ENCODE results near the gene HSPA9.

Gene HSPA9

GRCh38 chr5:138588013-138588788 lies 13.0 kb upstream of the HSPA9 start:
- TF ChIP-seq SPI1 (IDR thresholded peaks at IDR 0.05; ENCODE audit: borderline replicate concordance, low read depth) (no peak), GABPA (IDR thresholded peaks at IDR 0.05; ENCODE audit: low read depth) (no peak), REST (IDR thresholded peaks at IDR 0.05; ENCODE audit: insufficient replicate concordance, low read depth) (no peak), POLR2AphosphoS5 (IDR thresholded peaks at IDR 0.05; ENCODE audit: low read depth) (no peak)
- TF ChIP-seq, protein P1, sequence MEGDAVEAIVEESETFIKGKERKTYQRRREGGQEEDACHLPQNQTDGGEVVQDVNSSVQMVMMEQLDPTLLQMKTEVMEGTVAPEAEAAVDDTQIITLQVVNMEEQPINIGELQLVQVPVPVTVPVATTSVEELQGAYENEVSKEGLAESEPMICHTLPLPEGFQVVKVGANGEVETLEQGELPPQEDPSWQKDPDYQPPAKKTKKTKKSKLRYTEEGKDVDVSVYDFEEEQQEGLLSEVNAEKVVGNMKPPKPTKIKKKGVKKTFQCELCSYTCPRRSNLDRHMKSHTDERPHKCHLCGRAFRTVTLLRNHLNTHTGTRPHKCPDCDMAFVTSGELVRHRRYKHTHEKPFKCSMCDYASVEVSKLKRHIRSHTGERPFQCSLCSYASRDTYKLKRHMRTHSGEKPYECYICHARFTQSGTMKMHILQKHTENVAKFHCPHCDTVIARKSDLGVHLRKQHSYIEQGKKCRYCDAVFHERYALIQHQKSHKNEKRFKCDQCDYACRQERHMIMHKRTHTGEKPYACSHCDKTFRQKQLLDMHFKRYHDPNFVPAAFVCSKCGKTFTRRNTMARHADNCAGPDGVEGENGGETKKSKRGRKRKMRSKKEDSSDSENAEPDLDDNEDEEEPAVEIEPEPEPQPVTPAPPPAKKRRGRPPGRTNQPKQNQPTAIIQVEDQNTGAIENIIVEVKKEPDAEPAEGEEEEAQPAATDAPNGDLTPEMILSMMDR (IDR thresholded peaks at IDR 0.05; ENCODE audit: insufficient read depth, low read length) = no peak
- H3K4me3 ChIP-seq (replicated peaks; ENCODE audit: insufficient read depth, low read length) = no peak overlapping the region
- DNase-seq (ENCODE audit: low read depth in 1 of 2, low spot score in 1 of 2) = no peak

DNA sequence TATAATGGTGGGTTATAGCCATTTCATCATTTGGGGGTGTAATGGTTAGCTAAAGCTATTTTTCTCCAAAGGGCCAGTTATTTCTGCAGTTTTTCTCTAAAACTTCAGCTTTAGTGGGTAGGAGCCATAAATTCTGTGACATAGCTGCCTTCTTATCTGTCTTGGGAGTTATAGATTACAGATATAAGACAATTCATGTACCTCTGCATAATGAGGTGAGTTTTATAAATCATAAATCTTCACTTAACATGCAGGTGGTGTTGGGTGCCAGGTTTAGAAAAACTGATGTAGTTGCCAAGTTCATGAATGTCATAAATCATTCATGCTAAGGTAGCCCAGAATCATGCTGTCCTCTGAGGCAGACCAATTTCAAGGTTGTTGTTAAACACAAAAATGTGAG lies 10.0 kb upstream of the HSPA9 start:
- no peak for TF ChIP-seq POLR2AphosphoS5 (IDR thresholded peaks at IDR 0.05; ENCODE audit: low read depth)
- TF ChIP-seq GABPA (IDR thresholded peaks at IDR 0.05; ENCODE audit: low read depth) = no peak
- TF ChIP-seq, protein P1 (IDR thresholded peaks at IDR 0.05; ENCODE audit: insufficient read depth, low read length) = no peak
- no peak for TF ChIP-seq REST (IDR thresholded peaks at IDR 0.05; ENCODE audit: insufficient replicate concordance, low read depth)
- TF ChIP-seq SPI1 (IDR thresholded peaks at IDR 0.05; ENCODE audit: borderline replicate concordance, low read depth) = no peak
- no peak for DNase-seq (ENCODE audit: low read depth in 1 of 2, low spot score in 1 of 2)

More at GRCh38 chr5:138588013-138588788, 13.0 kb upstream of the HSPA9 start:
- Histone ChIP-seq H3K27ac (replicated peaks) (no peak overlapping the region), H3K27me3 (ENCODE audit: insufficient read depth, poor library complexity, severe bottlenecking) (no peaks in the 10 kb centered on the region)

DNA sequence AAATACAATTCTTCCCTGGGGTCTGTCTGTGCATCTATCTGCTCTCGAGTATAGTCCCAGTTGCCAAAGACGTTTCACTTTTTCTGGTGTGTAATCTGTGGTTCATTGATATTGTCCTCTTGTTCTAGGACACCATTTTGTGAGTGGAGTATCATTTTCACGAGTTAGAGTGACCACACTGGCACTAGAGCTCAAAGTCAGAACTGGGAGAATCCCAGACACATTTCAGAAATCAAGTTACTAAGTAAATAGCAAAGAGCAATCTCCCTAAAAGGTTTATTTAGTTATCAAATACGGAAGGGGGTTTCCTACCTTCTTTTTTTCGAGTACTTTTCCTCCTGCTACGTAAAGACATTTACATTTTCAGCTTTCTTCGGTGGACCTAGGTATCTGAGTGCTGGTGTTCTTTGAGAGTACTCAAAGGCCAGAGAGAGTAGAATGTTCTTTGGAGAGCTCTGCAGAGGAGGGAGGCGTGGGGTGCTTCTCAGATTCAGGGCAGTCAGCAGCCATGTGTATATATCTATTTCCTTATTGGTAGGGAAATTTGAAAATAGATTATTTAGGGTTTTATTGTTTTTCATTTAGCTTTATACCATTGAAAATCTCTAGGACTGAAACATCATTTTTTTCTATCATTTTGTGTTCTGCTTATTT lies 8.9 kb upstream of the HSPA9 start:
- TF ChIP-seq, protein P1 (IDR thresholded peaks at IDR 0.05; ENCODE audit: insufficient read depth, low read length) = no peak
- TF ChIP-seq GABPA (IDR thresholded peaks at IDR 0.05; ENCODE audit: low read depth) = no peak
- TF ChIP-seq SPI1 (IDR thresholded peaks at IDR 0.05; ENCODE audit: borderline replicate concordance, low read depth) = no peak
- TF ChIP-seq POLR2AphosphoS5 (IDR thresholded peaks at IDR 0.05; ENCODE audit: low read depth) = no peak
- TF ChIP-seq REST (IDR thresholded peaks at IDR 0.05; ENCODE audit: insufficient replicate concordance, low read depth) = no peak
- no peak for DNase-seq (ENCODE audit: low read depth in 1 of 2, low spot score in 1 of 2)
- H3K27me3 ChIP-seq (ENCODE audit: insufficient read depth, poor library complexity, severe bottlenecking) = no peaks in the 10 kb centered on the region
- no peak overlapping the region for H3K4me3 ChIP-seq (replicated peaks; ENCODE audit: insufficient read depth, low read length)
- H3K27ac ChIP-seq (replicated peaks) = no peak overlapping the region

More for the DNA sequence above, 10.0 kb upstream of the HSPA9 start:
- Histone ChIP-seq H3K4me3 (replicated peaks; ENCODE audit: insufficient read depth, low read length) (no peak overlapping the region), H3K27me3 (ENCODE audit: insufficient read depth, poor library complexity, severe bottlenecking) (no peaks in the 10 kb centered on the region), H3K27ac (replicated peaks) (no peak overlapping the region)

All from HL-60 (cell line).